GM19193 (cell line): ENCODE data around the gene MRAP2.

ENCODE experiments used
- POLR2A ChIP-seq: IDR thresholded peaks from 4 replicates; pipeline ENCODE4 v1.6.1; 2011; ENCODE audit not compliant: insufficient read depth, insufficient read length; ENCODE audit errors: extremely low read depth

MRAP2 gene

GRCh38 chr6:84033523-84034451, at the start of gene MRAP2:
MRAP2 (plus strand) TSS chr6:84033772; CDS start chr6:84055319, 21,547 bp downstream.
- TF ChIP-seq POLR2A: no peak

DNA sequence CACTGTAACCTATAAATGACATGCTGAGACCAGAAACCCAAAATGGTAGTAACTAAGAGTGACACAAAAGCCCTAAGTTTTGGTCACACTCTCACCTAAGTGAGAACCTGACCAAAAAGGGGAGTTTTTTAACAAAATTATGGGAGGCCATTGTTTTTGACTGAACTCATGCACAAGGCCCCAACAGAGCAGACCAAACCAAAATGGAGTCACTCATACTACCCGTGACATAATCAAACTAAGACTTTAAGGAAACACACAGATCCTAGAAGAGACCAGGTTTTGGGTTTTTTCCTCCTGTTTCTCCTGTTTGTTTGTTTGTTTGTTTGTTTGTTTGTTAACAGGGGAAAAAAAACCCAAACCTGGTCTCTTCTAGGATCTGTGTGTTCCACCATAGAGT, 49.2 kb upstream of the MRAP2 start:
- no peak for TF ChIP-seq POLR2A

- no peak for TF ChIP-seq POLR2A
Observed at GRCh38 chr6:83985308-83985713, 48.3 kb upstream of the MRAP2 start.

DNA sequence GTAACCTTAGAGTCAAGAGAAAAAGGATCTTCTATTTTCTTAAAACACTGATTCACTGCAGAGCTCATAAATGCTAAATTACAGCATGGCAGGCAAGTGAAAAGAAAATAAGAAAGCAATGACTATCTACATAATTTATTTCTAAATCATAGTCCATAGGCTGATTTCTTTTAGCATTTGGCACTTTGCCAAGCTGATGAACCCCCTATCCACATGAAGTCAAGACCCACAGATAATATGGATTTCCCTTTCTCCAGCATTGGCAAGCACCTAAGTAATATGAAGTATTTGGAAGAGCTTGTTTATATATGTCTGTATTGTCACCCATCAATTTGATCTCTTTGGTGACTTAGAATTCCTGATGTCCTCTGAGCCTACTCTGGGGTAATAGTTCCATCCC, 47.9 kb upstream of the MRAP2 start:
- no peak for TF ChIP-seq POLR2A

- TF ChIP-seq POLR2A: no peak
Observed at GRCh38 chr6:83998021-83998584, 35.5 kb upstream of the MRAP2 start.

DNA sequence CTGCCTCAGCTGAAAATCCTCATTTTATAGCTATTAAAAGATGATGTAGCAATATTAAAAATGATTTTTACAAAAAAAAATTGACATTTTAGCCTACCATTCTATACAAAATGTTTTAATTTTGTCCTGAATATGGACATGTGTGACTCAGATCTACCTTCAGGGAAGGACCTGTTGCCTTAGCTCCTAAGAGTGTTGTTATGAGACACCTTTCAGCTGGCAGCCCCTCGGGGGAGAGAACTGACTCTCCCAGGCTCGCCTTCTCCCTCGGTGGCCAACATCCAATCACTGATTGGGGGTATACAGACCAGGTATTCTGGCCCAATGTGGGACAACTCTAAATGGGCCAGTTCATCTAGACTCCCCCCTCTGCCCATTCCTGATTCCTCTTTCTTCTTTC, 32.5 kb upstream of the MRAP2 start:
- TF ChIP-seq POLR2A: no peak

DNA sequence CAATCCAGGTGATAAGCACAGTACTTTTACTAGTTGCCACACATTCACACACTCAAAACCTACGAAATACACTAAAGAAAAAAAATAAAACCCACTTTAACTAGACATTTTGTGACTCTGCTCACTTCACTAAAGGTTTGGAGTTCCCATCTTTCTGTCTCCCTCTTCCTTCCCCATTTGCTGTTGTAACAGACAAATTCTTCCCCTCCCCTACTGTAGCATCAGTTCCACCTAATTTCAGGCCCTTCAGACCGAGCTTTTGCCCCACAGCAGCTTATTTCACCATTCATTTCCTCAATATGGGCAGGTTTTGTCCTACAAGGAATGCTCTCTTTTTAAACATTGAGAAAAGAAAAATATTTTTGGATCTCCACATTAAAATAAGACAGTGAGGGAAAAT, 31.3 kb upstream of the MRAP2 start:
- TF ChIP-seq POLR2A: no peak

- no peak for TF ChIP-seq POLR2A
Observed at GRCh38 chr6:84003131-84003530, 30.4 kb upstream of the MRAP2 start.

- no peak for TF ChIP-seq POLR2A
Observed at GRCh38 chr6:84003654-84004053, 29.9 kb upstream of the MRAP2 start.

- no peak for TF ChIP-seq POLR2A
Observed at GRCh38 chr6:84007871-84008270, 25.7 kb upstream of the MRAP2 start.

DNA sequence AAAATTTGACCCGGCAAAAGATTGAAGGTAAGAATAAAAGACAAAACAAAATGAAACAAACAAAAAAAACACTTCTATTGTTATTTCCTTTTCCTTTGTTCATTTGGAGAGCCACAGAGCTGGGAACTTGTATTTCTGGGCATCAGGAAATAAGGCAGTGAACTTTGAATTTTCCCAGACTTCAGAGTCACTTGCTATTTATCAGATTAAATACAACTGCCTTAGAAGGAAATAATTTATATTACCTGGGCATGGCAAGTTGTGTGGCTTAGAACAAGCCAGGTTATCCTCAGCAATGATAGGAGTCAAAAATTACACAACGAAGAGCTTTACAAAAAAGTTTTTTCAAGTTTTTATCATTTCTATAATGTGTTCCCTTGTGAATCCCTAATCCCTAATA, 20.2 kb upstream of the MRAP2 start:
- no peak for TF ChIP-seq POLR2A

DNA sequence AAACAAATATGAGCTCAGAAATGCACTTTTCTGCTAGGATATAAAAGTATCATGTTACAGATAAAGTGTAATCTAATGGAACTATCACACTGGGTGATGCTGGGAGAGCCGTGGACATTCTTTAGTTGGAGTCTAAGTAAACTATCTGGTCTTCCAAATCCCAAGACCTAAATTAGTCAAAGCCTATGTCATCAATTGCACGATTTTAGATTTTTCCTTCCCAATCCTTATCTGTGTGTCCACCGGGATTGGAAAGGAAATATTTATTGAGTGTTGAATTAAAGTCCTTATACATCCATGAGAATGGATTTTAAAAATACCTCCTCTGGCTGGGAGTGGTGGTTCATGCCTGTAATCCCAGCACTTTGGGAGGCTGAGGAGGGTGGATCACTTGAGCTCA, 19.6 kb upstream of the MRAP2 start:
- TF ChIP-seq POLR2A: no peak

DNA sequence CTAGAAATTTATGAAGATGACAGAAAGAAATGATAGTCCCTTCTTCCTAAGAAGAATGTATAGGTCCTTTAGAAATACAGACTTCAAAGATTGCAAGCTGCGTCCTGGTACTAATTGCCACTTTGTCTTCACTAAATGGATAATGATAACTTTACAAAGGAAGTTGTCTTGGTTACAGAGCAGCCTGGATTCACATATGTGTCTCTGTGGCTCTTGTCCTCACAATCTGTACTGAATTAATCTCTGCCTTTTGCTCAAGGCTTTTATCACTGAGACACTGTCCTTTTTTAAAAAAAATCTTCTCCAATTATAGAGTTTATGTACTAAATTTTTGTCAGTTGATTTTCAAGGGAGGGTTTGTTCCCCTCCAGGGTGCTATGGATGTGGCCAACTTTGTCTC, 17.5 kb upstream of the MRAP2 start:
- TF ChIP-seq POLR2A: no peak

GRCh38 chr6:84017709-84018452, 15.7 kb upstream of the MRAP2 start:
- TF ChIP-seq POLR2A: no peak

DNA sequence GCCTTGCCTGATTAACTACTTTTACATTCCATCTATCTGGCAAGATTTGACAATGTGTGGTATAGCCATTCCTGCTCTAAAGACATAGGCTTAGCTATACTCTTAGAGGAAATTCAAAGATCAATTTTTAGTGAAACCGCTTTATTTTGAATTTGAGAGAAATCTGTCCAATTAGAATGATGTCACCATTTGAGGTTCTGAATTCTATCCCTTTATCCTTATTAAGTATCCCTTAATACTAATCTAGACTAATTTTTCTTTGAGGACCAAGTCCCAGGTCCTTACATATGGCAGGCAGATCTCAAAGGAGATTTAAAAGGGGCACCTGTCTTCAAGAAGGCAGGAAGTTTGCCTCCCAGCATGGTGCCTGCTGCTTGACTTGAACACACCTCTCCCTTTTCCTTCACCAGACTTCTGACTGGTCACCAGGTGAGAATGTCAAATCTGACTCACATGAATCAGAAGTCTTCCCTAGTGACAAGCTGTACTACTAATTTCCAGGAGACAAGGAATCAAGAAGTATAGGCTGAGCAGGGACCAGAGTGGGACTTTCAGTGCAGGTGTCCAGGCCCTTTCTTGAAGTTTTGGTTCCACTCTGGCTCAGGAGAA, 15.0 kb upstream of the MRAP2 start:
- TF ChIP-seq POLR2A: no peak

DNA sequence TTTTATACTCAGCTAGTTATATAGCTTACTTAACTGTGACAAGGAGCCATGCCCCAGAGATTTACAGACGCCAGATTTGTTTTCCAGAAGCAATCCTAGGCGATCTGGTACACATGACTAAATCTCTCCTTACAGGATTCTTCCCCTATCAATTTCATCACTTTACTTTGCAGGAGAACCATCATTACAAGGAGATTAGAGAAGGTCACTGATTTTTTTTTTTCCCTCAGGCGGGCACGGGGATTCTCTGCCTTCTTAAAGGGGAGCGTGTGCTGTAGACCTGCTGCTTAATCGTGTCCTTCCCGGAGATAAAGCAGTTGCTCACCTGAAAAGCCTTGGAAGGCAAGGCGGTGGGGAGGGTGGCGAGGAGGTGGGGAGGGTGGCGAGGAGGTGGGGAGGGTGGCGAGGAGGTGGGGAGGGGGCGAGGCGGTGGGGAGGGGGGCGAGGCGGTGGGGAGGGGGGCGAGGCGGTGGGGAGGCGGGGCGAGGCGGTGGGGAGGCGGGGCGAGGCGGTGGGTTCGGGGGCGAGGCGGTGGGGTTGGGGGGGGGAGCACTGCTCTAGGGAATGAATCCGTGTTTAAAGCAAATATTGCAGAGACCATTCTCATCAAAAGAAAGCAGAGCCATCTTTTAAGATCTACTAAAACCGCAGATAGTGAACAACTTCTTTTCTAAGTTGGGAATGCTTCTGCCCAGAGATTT, 14.3 kb upstream of the MRAP2 start:
- TF ChIP-seq POLR2A: no peak

- no peak for TF ChIP-seq POLR2A
Observed at GRCh38 chr6:84019842-84020211, 13.7 kb upstream of the MRAP2 start.
